HG03575 (cell line): Measurements from ENCODE around the gene ACOX2.

Experiments used
- ATAC-seq: cut with Tn5 transposase; IDR thresholded peaks from one replicate; pipeline ENCODE4 v1.9.1; 2021; ENCODE audit not compliant: unreplicated experiment, insufficient number of reproducible peaks, low FRiP score; ENCODE audit errors: extremely low read depth

Gene ACOX2

DNA sequence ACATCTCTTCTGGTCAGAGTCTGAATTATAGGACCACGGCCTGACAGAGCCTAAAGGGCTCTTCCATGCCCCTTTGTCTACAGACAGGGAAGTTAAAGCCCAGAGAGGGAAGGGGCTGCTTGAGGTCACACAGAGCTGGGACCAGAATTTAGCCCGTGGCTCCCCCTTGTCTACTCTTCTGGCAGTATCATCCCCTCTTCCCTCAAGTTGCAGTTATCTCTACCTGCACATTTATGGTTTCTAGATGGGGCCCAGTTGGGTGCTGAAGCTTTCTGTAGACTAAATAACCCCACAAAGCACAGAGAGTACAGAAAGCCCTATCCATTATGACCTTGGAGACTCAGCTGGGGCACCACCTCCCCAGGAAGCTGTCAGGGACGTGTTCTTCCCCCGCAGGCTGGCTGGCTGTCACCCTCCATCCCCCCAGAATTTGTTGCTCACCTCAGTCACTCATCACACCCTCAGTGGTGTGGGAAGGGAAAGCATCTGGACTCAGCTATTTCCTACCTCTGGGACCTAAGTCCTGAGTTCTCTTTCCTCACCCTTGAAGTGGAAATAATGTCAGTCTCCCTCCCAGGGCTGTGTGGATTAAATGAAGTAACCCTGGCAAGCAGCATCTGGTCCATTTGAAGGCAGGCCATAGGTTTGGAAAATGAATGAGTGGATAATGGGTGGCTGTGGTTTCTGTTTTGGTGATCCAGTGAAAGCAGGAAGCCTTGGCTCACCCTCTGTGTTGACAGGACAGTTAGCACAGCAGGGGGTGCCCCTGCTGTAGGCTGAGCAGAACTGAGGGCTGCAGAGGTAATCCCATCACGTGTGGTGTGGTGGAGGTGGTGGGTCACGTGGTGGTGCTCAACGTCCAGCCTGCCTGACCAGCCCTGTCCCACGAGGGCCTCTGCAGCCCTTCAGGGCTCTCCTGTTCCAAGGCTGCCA is 16.3 kb downstream of the ACOX2 start:
- no peak for ATAC-seq

- no peak for ATAC-seq
Observed at GRCh38 chr3:58519668-58520402, 17.2 kb downstream of the ACOX2 start.

DNA sequence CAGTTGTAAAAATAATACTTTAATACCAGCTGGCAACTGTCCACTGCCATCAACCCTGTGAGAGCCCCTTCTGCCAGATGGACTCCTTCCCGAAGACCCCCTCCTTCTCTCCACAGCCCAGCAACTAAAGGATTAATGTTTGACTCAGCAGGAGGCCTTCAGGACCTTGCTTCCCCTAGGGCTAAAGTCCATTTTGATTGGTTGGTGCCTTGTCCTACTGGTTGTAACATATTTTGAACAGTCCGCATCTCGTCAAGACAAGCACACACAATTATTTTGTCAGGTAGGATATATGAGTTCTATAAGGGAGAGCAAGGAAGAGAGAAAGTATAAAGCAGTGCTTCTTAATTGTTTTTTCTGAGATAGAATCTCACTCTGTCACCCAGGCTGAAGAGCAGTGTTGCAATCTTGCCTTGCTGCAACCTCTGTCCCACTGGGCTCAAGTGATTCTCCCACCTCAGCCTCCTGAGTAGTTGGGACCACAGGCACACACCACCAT is 18.6 kb downstream of the ACOX2 start:
- no peak for ATAC-seq

DNA sequence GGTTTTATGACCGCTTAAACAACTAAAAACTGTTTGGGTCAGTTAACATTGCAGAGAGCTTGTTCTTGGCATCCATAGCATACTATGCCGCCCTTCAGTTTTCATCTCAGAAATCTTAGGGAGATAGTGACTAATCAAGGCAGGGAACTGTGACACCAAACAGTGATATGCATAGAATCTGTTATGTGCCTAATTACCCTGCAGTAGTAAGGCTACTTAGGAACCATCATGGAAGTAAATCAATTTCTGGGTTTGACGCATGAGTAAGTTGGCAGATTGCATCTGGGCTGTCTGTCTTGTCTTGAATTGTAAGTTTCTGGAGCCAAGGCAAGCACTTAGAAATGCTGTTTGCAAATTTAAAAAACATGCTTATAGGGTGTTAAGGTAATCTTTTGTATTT is 22.6 kb downstream of the ACOX2 start:
- ATAC-seq = no peak

DNA sequence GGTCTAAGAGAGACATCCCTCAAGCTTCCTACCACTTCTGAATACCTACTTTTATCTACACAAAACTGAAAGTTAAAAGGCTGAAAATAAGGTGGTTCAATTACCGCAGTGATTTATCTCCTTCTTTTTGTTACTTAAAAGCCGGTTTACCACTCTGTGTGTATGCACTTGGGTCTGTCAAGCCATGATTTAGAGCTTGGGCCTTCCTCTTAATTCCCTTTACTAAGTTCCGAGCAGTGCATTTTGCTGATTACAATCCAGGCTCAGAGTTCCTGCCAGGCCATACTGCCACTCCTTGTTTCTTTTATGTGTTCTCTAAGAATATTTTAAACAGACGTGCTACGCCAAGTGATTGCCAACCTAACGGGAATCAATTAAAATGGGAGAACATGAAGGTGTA is 28.6 kb downstream of the ACOX2 start:
- ATAC-seq = no peak

GRCh38 chr3:58507356-58508078 is 29.5 kb downstream of the ACOX2 start:
- no peak for ATAC-seq

GRCh38 chr3:58502872-58503271 is 34.1 kb downstream of the ACOX2 start:
- no peak for ATAC-seq

DNA sequence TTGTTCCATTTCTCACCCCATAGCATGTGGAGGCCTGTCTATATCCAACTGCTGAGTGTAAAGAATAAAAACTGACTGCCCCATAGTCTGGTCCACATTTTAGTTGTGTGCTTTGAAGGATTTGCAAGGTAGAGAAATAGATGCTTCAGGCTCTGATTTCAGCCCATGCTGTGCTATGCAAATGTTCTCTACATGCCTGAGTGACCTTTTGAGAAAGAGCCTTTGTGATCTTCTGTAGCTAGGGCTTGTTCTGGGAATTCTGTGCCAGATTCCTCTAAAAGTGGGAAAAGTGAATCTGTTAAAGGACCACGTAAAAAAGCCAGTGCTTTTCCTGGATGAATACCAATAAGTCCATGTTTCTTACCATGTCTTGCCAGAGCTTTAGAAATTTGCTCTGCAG is 39.9 kb downstream of the ACOX2 start:
- ATAC-seq = no peak

DNA sequence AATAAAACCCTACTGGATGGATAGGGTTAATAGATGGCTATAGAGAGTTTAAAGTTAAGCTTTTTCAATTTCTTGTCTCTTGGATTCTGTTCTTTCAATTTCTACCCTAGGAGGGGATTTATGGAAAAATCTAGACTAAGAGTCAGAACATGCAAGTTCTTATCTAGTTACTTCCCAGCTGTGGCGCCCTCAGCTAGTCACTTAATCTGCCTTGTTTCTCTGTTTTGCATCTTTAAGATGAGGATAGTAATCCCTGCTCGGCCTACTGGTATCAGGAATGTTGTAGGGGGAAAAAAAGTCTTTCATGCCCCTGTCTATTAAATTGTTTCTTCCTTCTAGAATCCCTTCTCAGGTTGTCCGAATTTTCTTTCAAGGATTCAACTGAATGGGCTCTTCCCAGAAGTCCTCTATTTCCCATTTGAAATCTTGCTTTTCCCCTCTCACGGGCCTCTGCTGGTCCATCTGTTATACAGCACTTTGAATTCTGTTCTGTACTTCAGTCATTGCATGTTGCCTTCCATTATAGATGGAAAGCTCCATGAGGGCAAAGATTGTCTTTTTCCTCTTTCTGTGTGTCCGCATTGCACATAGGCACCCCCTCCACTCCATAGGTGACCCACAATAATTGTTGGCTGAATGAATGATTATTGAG is 40.7 kb downstream of the ACOX2 start:
- no peak for ATAC-seq

DNA sequence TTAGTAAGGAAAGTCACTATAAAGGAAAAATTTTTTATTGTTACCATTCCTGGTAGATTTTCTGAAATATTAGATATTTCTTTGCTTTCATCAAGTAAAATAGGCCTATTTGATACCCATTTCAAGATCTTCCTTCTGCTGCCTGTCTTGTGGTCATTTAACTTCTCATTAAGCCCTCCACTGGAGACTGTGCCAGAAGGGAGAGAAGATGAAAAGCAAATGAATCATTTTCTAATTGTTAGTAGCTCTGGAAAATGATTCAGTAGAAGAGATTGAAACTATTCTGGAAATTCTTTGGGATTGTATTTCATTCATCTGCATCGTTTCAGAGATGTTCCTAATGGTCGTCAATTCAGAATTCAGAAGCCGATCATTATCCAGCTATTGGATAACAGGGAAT is 41.9 kb downstream of the ACOX2 start:
- no peak for ATAC-seq

DNA sequence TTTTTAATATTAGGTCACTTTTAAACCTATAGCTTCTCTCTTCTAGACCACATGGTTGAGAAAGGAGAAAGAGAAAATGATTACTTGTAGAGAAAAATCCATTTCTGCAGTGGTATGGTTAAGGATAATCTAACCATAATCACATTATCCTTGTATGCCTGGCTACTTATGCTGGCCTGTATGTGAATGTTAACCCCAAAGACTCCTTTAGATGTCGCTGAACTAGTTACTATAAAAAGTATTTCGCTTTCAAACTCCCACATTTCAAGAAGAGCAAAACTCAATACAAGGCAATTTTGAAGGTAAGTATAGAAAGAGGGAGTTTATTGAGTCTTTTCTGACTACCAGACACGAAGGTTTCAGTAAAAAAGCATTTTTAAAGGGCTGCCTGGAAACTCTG is 42.9 kb downstream of the ACOX2 start:
- no peak for ATAC-seq

DNA sequence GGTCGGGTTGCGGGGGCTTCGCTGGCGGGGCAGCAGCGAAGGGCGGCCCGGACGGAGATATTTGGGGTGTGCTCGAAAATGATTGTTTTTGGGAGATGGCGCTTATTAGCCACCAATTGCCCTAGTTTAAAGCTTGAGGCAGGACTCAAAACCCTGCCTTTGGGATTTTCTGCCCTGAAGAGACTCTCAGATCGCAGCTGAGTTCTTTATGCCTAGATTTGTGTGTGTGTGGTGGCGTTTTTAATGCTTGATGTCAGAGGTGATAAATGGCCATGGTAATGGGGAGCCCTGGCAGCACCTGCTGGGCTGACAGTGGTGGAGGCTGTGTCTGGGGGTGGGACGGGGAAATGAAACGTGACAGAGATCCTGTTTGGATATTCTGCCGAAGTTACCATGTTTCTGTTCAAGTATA is 44.5 kb downstream of the ACOX2 start:
- ATAC-seq = no peak

DNA sequence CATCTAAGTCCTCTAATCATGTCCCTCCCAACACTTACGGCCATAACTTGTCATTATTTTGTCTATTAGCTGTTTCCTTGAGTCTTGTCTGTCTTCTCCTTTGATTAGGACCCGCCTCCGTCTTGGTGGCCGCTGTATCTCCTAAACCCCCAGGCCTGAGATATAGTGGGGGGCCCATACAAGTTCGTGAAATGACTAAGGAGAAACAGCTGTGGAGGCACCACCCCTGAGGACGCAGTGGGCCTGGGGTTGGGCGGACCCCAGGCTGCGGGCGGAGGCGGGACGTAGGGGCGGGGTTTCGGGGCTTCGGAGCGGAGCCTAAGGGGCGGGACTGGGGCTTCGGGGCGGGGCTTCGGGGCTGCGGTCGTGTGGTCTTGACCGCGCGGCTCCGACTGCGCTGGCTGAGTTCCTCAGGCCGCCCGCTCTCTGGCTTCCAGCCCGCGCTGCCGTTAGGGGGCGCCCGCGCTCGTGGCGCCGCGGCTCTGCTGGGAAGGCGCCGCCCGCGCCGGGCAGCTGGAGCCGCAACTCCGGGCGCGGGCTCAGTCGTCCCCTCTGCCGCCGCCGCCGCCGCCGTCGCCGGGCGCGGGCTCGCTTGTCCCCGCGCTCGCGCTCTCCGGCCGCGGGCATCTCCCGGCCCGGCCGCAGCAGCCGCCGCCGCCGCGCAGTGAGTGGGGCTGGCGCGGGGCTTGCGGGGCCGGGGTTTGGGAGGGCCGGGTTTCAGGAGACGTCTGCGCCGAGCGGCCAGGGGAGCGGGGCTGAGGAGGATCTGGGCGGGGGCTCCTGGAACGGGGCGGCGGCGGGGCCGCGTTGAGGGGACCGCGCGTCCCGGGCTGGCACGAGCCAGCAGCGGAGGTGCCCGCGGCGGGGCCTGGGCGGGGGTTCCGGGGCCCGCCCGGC is 45.2 kb downstream of the ACOX2 start, which contains the start of gene KCTD6:
Gene KCTD6, plus strand, starts transcription at position 591 of the 897 bp plus-strand sequence. CDS start 6,660 bp downstream, outside the sequence.
- no peak for ATAC-seq

GRCh38 chr3:58490860-58491501 is 46.0 kb downstream of the ACOX2 start:
- no peak for ATAC-seq

GRCh38 chr3:58488967-58489366 is 48.0 kb downstream of the ACOX2 start:
- ATAC-seq = no peak

DNA sequence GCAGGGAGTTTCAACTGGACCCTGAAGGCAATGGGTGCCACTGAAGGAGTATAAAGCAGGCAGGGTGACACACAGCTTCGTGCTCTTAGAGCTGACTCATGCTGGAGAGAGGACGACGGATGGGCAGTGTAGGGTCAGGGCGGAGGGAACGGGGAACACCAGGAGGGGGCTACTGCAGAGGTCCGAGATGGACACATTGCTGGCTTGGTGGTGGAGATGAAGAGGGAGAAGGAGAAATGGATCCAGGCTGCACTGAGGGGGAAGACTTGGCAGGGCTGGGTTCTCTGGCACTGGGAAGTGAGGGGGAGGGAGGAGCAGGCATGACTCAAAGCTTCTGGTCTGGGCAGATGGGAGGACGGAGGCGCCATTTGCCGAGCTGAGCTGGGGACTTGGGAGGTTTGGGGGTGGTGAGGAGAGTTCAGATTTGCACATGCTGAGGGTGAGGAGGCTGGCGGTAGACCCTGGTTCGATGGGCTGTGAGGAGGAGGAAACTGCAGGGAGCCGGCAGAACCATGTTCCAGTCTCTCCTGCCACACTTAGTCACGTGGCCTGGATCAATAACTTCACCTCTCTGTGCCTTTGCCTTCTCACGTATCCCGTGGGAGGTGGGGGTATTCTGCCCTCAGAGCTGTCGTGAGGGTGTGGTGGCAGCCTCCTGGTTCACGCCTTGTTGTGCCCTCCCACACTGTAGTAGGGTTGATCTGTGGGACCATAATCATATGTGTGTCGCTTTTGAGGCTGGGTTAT is 49.7 kb downstream of the ACOX2 start:
- no peak for ATAC-seq
